Thyroid gland (tissue), 4 donors: Measurements from ENCODE around the gene PADI4. TPM values are rescaled to one million over a fixed set of nuclear protein-coding genes. Genes with fewer than 3 reads are reported as not detected.

ENCODE experiments used
- DNase-seq, 2 donors: peaks; one replicate each; pipeline ENCODE4 v3.0.0-alpha.2; 2019
- H3K27ac ChIP-seq, 3 donors: fragments of 200-600 bp; sonication (generic); 1 replicate in 2 of 3; 2 replicates in 1 of 3; pipeline ENCODE4 v1.5.1; 2016 to 2019; ENCODE audit warnings: mild to moderate bottlenecking in 1 of 3, moderate library complexity in 1 of 3
- H3K27me3 ChIP-seq: fragments of 200-600 bp; sonication (generic); one replicate; pipeline ENCODE4 v1.5.1; 2019
- H3K36me3 ChIP-seq, 2 donors: fragments of 200-600 bp; sonication (generic); one replicate each; pipeline ENCODE4 v1.5.1; 2016 to 2019
- H3K4me1 ChIP-seq, 2 donors: fragments of 200-600 bp; sonication (generic); one replicate each; pipeline ENCODE4 v1.5.1; 2017 to 2019
- H3K4me3 ChIP-seq, 3 donors: fragments of 200-600 bp; sonication (generic); replicated peaks in 1 of 3; 1 replicate in 2 of 3; 2 replicates in 1 of 3; pipeline ENCODE4 v1.5.1; 2016; ENCODE audit warnings: mild to moderate bottlenecking in 1 of 3
- H3K9me3 ChIP-seq: fragments of 200-600 bp; sonication (generic); one replicate; pipeline ENCODE4 v1.5.1; 2017
- POLR2A ChIP-seq, 2 donors: fragments of 450-650 bp; IDR thresholded peaks; one replicate each; pipeline ENCODE4 v1.6.1; 2017; ENCODE audit warnings: antibody characterized with exemption in 2 of 2, mild to moderate bottlenecking in 2 of 2, moderate library complexity in 1 of 2
- WGBS, 2 donors: methylation state at CpG; one replicate each; pipeline ENCODE4 v1.1.5; 2017; 5-methylcytosine and 5-hydroxymethylcytosine counted together
- intact Hi-C: fragments of 100-400 bp; cut with DNase I; formaldehyde crosslinking; loops from one replicate; pipeline ENCODE4 v1.15.1; 2023
- total RNA-seq, 4 donors: library from RNA; depleted of rRNA; stranded (reverse); fragments of >200 nt; gene quantifications; one replicate each; pipeline ENCODE4 v1.2.3, GENCODE V29; 2016
- TF ChIP-seq, protein P1 (sequence below), 6 experiments: fragments of 200-600 bp in 3 of 6; fragments of 450-650 bp in 3 of 6; sonication (generic) in 3 of 6; IDR thresholded peaks; one replicate each; pipeline ENCODE4 v1.5.1; 2016 to 2019; ENCODE audit warnings: antibody characterized with exemption in 6 of 6, mild to moderate bottlenecking in 2 of 6, inconsistent platforms in 1 of 6, moderate library complexity in 1 of 6

PADI4 gene
- total RNA-seq, 4 donors from 2014 or later, result 0.45 TPM; not detected in 3

DNA sequence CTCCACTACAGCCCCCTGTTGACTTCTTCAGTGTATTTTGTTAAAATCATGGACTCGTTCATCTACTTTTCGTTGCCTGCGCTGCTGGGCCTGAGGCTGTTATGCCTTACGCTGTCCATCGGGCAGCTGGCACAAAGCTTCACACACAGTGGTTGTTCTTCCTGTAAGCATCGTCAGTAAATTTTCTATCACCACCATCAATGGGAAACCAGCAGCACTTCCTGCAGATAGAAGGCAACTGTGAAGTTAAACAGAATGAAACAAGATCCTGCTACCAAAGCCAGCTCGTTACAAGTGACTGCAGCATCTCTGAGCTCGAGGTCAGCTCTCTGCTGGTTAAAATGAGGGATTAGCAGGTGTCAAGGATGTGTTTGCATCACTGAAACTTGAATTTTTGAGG lies 42.1 kb downstream of the PADI4 start:
- no peak for DNase-seq
- intact Hi-C loops, result no loop called here
- Histone ChIP-seq H3K27me3 (no peaks in the 10 kb centered on the region), H3K4me3 (no peak overlapping the region), H3K9me3 (no peaks in the 10 kb centered on the region), H3K36me3 (no peaks in the 10 kb centered on the region), H3K4me1 (no peaks in the 10 kb centered on the region), H3K27ac (no peak overlapping the region)
- WGBS, 2 donors, result 60% methylated on average over 8 of the region's 8 CpGs; no CpG with 5 or more reads in 1 of the 2 donors
- TF ChIP-seq, protein P1, sequence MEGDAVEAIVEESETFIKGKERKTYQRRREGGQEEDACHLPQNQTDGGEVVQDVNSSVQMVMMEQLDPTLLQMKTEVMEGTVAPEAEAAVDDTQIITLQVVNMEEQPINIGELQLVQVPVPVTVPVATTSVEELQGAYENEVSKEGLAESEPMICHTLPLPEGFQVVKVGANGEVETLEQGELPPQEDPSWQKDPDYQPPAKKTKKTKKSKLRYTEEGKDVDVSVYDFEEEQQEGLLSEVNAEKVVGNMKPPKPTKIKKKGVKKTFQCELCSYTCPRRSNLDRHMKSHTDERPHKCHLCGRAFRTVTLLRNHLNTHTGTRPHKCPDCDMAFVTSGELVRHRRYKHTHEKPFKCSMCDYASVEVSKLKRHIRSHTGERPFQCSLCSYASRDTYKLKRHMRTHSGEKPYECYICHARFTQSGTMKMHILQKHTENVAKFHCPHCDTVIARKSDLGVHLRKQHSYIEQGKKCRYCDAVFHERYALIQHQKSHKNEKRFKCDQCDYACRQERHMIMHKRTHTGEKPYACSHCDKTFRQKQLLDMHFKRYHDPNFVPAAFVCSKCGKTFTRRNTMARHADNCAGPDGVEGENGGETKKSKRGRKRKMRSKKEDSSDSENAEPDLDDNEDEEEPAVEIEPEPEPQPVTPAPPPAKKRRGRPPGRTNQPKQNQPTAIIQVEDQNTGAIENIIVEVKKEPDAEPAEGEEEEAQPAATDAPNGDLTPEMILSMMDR (IDR thresholded peaks at IDR 0.05), result no peak
- no peak for TF ChIP-seq POLR2A (IDR thresholded peaks at IDR 0.05)

DNA sequence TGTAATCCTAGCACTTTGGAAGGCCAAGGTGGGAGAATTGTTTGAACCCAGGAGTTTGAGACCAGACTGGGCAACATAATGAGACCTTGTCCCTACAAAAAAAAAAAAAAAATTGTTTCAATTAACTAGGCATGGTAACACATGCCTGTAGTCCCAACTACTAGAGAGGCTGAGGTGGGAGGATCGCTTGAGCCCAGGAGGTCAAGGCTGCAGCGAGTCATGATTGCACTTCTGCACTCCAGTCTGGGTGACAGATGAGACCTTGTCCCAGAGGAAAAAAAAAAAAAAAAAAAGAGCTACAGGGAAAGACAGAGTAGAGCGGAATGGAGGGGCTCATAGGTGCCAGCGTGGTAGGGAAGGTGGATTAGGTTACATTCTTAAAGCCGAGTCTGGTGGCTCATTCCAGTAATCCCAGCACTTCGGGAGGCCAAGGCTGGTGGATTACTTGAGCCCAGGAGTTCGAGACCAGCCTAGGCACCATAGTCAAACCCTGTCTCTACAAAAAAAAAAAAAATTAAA lies 43.0 kb downstream of the PADI4 start:
- H3K9me3 ChIP-seq, result no peaks in the 10 kb centered on the region
- no peak for DNase-seq
- no peak overlapping the region for H3K4me3 ChIP-seq
- no peak for TF ChIP-seq POLR2A (IDR thresholded peaks at IDR 0.05)
- TF ChIP-seq, protein P1 (IDR thresholded peaks at IDR 0.05), result no peak
- H3K27me3 ChIP-seq, result no peaks in the 10 kb centered on the region
- intact Hi-C loops, result no loop called here
- H3K4me1 ChIP-seq, result no peaks in the 10 kb centered on the region
- 72 to 86% methylated on average over 5 to 7 of the region's 7 CpGs for WGBS, 2 donors
- H3K27ac ChIP-seq, result no peak overlapping the region
- no peaks in the 10 kb centered on the region for H3K36me3 ChIP-seq

DNA sequence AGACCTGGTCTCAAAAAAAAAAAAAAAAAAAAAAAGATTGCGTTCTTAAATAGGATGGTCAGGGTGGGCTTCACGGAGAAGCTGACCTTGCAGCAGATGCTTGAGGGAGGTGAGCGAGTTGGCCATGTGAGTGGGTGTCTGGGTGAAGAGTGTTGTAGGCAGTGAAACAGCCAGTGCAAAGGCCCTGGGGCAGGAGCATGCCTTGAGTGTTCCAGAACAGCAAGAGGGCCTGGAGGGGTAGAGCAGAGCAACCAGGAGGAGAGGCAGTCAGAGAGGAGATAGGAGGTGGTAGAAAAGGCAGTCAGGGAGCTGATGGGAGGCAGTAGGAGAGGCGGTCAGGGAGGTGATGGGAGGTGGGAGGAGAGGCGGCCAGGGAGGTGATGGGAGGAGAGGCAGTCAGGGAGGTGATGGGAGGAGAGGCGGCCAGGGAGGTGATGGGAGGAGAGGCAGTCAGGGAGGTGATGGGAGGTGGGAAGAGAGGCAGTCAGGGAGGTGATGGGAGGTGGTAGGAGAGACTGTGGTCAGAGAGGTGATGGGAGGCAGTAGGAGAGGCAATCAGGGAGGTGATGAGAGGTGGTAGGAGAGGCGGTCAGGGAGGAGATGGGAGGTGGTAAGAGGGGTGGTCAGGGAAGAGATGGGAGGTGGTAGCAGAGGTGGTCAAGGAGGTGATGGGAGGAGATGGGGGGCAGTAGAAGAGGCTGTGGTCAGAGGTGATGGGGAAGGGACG lies 43.8 kb downstream of the PADI4 start:
- H3K27ac ChIP-seq, result no peak overlapping the region
- intact Hi-C loops, result no loop called here
- H3K4me3 ChIP-seq, result no peak overlapping the region
- no peaks in the 10 kb centered on the region for H3K27me3 ChIP-seq
- WGBS, 2 donors, result 66 to 76% methylated on average over 8 of the region's 8 CpGs
- DNase-seq, result no peak
- no peaks in the 10 kb centered on the region for H3K36me3 ChIP-seq
- H3K4me1 ChIP-seq, result no peaks in the 10 kb centered on the region
- no peaks in the 10 kb centered on the region for H3K9me3 ChIP-seq
- TF ChIP-seq POLR2A (IDR thresholded peaks at IDR 0.05), result no peak
- TF ChIP-seq, protein P1 (IDR thresholded peaks at IDR 0.05), result no peak

DNA sequence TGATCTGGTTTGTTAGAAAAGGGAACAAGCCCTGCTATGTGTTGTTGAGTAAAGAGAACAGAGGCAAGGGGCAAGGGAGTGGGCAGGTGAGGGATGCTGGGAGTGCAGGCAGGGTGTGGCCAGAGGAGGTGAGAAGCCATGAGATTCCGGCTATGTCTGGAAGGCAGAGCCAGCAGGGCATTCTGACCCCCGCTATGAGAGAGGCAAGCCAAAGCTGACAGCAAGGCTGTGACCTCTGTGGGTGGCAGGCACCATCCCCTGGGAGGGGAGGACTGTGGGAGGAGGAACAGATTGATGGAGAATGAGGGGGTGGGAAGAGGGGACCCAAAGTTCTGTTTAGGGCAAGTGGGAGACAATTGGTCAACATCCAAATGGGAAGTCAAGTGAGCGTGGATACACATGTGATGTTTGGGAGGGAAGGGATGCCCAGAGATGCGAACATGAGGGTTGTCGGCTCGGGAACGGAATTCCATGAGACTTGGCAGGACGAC lies 44.5 kb downstream of the PADI4 start:
- intact Hi-C loops, result no loop called here
- 60 to 62% methylated on average over 8 of the region's 8 CpGs for WGBS, 2 donors
- H3K36me3 ChIP-seq, result no peaks in the 10 kb centered on the region

DNA sequence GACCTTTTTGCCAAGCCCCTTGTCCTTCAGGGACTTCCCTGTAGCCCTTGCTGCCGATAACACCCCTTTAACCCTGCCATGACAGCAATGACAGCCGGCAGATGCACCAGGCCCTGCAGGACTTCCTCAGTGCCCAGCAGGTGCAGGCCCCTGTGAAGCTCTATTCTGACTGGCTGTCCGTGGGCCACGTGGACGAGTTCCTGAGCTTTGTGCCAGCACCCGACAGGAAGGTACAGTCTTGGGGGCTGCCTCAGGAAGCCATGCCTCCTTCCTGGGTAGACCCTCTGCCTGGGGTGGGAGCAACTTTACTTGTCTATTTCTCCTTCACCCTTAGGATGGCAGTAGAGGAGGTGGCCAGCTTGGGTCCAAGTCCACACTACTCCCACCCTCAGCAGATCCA lies 47.9 kb downstream of the PADI4 start:
- WGBS, 2 donors, result 40 to 87% methylated on average over 3 to 6 of the region's 6 CpGs
- no peak for DNase-seq
- TF ChIP-seq, protein P1 (IDR thresholded peaks at IDR 0.05), result no peak
- TF ChIP-seq POLR2A (IDR thresholded peaks at IDR 0.05), result no peak
- no peak overlapping the region for H3K4me3 ChIP-seq
- no peaks in the 10 kb centered on the region for H3K9me3 ChIP-seq
- no peak overlapping the region for H3K27ac ChIP-seq
- no peaks in the 10 kb centered on the region for H3K36me3 ChIP-seq
- no peaks in the 10 kb centered on the region for H3K27me3 ChIP-seq
- H3K4me1 ChIP-seq, result no peaks in the 10 kb centered on the region
- intact Hi-C loops, result no loop called here

More for the DNA sequence above, 44.5 kb downstream of the PADI4 start:
- H3K9me3 ChIP-seq, result no peaks in the 10 kb centered on the region
- H3K4me1 ChIP-seq, result no peaks in the 10 kb centered on the region
- TF ChIP-seq, protein P1 (IDR thresholded peaks at IDR 0.05), result no peak
- TF ChIP-seq POLR2A (IDR thresholded peaks at IDR 0.05), result no peak
- H3K4me3 ChIP-seq, result no peak overlapping the region
- no peak overlapping the region for H3K27ac ChIP-seq
- no peaks in the 10 kb centered on the region for H3K27me3 ChIP-seq
- DNase-seq, result no peak
